ENCODE measurements around the gene USP46.

DNA sequence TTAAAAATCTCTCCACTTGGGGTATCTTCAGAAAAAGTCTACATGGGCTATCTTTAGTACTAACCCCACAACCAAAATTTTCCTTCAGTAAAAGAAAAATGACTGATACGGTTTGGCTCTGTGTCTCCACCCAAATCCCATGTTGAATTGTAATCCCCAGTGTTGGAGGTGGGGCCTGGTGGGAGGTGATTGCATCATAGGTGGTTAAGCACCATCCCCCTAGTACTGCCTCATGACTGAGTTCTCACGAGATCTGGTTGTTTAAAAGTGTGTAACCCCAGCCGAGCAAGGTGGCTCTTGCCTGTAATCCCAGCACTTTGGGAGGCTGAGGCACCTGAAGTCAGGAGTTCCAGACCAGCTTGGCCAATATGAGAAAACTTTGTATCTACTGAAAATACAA, 66.8 kb downstream of the USP46 start:
- TF ChIP-seq POLR2A (IDR thresholded peaks at IDR 0.05), result no peak
- TF ChIP-seq, protein P1, sequence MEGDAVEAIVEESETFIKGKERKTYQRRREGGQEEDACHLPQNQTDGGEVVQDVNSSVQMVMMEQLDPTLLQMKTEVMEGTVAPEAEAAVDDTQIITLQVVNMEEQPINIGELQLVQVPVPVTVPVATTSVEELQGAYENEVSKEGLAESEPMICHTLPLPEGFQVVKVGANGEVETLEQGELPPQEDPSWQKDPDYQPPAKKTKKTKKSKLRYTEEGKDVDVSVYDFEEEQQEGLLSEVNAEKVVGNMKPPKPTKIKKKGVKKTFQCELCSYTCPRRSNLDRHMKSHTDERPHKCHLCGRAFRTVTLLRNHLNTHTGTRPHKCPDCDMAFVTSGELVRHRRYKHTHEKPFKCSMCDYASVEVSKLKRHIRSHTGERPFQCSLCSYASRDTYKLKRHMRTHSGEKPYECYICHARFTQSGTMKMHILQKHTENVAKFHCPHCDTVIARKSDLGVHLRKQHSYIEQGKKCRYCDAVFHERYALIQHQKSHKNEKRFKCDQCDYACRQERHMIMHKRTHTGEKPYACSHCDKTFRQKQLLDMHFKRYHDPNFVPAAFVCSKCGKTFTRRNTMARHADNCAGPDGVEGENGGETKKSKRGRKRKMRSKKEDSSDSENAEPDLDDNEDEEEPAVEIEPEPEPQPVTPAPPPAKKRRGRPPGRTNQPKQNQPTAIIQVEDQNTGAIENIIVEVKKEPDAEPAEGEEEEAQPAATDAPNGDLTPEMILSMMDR (IDR thresholded peaks at IDR 0.05), result no peak

Data from Peyer's patch (tissue), 4 donors.